Suprapubic skin (tissue), 4 donors: ENCODE measurements around the gene RGS6.

Source experiments
- CTCF ChIP-seq, 2 donors: fragments of 200-600 bp in 1 of 2; fragments of 450-650 bp in 1 of 2; sonication (generic) in 1 of 2; IDR thresholded peaks; one replicate each; pipeline ENCODE4 v1.5.1; 2016 to 2019; ENCODE audit warnings: antibody characterized with exemption in 2 of 2, mild to moderate bottlenecking in 1 of 2, moderate library complexity in 1 of 2
- POLR2A ChIP-seq, 2 donors: fragments of 450-650 bp; IDR thresholded peaks; one replicate each; pipeline ENCODE4 v1.6.1; 2017; ENCODE audit warnings: antibody characterized with exemption in 2 of 2, mild to moderate bottlenecking in 2 of 2, moderate library complexity in 2 of 2
- POLR2AphosphoS5 ChIP-seq, 3 donors: sonication (generic); formaldehyde crosslinking; IDR thresholded peaks; one replicate each; pipeline ENCODE4 v1.6.1; 2017; ENCODE audit warnings: antibody characterized with exemption in 3 of 3

DNA sequence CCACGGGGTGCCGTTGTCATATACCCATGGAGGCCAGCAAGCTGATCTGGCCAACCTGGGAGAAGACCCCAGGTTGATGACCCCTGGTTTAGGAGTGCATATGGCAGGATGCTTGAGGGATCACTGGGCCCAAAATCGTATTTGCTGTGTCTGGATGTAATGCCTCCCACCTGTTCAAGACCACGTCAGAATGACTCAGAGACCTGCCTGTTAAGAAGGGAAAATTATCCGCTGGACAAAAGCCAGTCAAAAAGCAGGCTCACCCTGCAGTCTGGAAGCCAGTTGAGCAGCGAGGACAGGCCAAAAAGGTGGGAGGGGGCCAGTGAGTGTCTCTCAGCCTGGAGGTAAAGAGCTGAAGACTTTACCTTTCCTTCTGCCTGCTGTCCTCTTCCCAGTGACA lies 512.5 kb downstream of the RGS6 start:
- TF ChIP-seq CTCF (IDR thresholded peaks at IDR 0.05): no peak
- no peak for TF ChIP-seq POLR2A (IDR thresholded peaks at IDR 0.05)
- no peak for TF ChIP-seq POLR2AphosphoS5 (IDR thresholded peaks at IDR 0.05)
